Calu3 (cell line): ENCODE results near the gene PRKN. TPM values are rescaled to one million over a fixed set of nuclear protein-coding genes. Genes with fewer than 3 reads are reported as not detected.

Source experiments
- BruUV-seq: library from RNA; stranded (reverse); fragments of 400-500 nt; replicated peaks from 2 replicates; lab custom pipeline; 2021; lab: Mats Ljungman, UMichigan
- CTCF ChIA-PET: fragments of 300-600 bp; sonication (Branson Sonifier 250); formaldehyde crosslinking; loops from one replicate; lab custom pipeline; 2022; ENCODE audit warnings: antibody characterized with exemption; lab: Charles Lee
- DNase-seq: peaks from one replicate; pipeline ENCODE4 v3.0.0; 2022
- H3K27ac Mint-ChIP-seq: one replicate; pipeline ENCODE4 v1.8.0; 2022; ENCODE audit warnings: mixed read lengths; ENCODE audit not compliant: unreplicated experiment
- H3K27me3 Mint-ChIP-seq: one replicate; pipeline ENCODE4 v1.8.0; 2022; ENCODE audit warnings: mixed read lengths; ENCODE audit not compliant: unreplicated experiment
- H3K36me3 Mint-ChIP-seq: one replicate; pipeline ENCODE4 v1.8.0; 2022; ENCODE audit warnings: mild to moderate bottlenecking, moderate library complexity, mixed read lengths; ENCODE audit not compliant: insufficient read depth, unreplicated experiment
- H3K4me1 Mint-ChIP-seq: one replicate; pipeline ENCODE4 v1.8.0; 2022; ENCODE audit warnings: mild to moderate bottlenecking, low read depth, mixed read lengths; ENCODE audit not compliant: unreplicated experiment
- H3K4me3 Mint-ChIP-seq: one replicate; pipeline ENCODE4 v1.8.0; 2022; ENCODE audit warnings: mild to moderate bottlenecking, low read depth, moderate library complexity, mixed read lengths; ENCODE audit not compliant: unreplicated experiment
- H3K9me3 Mint-ChIP-seq: one replicate; pipeline ENCODE4 v1.8.0; 2022; ENCODE audit warnings: low read depth, mixed read lengths; ENCODE audit not compliant: unreplicated experiment
- intact Hi-C: fragments of 100-400 bp; cut with micrococcal nuclease; formaldehyde crosslinking; loops from one replicate; pipeline ENCODE4 v1.10.0; 2022; ENCODE audit not compliant: unreplicated experiment
- total RNA-seq: library from RNA; stranded (reverse); gene quantifications from 2 replicates; pipeline ENCODE4 v1.2.3, GENCODE V29; 2022
- TF ChIP-seq, protein P1 (sequence below): fragments of 200-600 bp; IDR thresholded peaks from one replicate; pipeline ENCODE4 v1.8.0; 2022; ENCODE audit warnings: antibody characterized with exemption; ENCODE audit not compliant: unreplicated experiment

Gene PRKN
- total RNA-seq, 1 experiment from 2014 or later, result 3.8 TPM

DNA sequence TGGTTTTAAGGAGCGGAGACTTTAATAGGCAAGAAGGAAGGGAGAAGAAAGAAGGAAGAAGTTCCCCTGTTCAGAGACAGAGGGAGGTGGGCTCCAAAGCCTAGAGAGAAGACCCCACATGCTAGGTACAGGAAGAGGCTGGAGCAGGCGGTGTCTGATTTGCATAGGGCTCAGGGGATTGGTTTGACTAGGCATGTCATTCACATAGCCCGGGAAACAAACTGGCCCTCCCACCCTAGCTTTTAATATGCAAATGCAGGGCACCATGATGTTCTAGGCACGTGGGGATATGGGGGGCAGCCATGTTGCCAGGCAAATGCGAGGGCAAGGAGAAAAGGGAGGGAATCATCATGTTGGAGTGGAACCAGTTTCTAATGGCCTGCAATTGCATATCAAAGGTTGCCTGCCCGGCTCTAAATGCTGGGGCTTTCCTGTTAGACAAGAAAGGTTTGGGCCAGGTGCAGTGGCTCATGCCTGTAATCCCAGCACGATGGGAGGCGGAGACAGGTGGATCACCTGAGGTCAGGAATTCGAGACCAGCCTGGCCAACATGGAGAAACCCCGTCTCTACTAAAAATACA, 1419.4 kb downstream of the PRKN start:
- H3K4me1 Mint-ChIP-seq, result peaks cover 13% of the 10 kb centered on the region
- CTCF ChIA-PET, result no interaction called here
- H3K9me3 Mint-ChIP-seq, result peaks cover 5% of the 10 kb centered on the region
- no TSS peak for BruUV-seq
- H3K27me3 Mint-ChIP-seq, result no peaks in the 10 kb centered on the region
- no peak overlapping the region for H3K4me3 Mint-ChIP-seq
- no peak overlapping the region for H3K27ac Mint-ChIP-seq
- no peak for DNase-seq
- no peaks in the 10 kb centered on the region for H3K36me3 Mint-ChIP-seq
- TF ChIP-seq, protein P1, sequence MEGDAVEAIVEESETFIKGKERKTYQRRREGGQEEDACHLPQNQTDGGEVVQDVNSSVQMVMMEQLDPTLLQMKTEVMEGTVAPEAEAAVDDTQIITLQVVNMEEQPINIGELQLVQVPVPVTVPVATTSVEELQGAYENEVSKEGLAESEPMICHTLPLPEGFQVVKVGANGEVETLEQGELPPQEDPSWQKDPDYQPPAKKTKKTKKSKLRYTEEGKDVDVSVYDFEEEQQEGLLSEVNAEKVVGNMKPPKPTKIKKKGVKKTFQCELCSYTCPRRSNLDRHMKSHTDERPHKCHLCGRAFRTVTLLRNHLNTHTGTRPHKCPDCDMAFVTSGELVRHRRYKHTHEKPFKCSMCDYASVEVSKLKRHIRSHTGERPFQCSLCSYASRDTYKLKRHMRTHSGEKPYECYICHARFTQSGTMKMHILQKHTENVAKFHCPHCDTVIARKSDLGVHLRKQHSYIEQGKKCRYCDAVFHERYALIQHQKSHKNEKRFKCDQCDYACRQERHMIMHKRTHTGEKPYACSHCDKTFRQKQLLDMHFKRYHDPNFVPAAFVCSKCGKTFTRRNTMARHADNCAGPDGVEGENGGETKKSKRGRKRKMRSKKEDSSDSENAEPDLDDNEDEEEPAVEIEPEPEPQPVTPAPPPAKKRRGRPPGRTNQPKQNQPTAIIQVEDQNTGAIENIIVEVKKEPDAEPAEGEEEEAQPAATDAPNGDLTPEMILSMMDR, result no peak
- intact Hi-C loops, result no loop called here

DNA sequence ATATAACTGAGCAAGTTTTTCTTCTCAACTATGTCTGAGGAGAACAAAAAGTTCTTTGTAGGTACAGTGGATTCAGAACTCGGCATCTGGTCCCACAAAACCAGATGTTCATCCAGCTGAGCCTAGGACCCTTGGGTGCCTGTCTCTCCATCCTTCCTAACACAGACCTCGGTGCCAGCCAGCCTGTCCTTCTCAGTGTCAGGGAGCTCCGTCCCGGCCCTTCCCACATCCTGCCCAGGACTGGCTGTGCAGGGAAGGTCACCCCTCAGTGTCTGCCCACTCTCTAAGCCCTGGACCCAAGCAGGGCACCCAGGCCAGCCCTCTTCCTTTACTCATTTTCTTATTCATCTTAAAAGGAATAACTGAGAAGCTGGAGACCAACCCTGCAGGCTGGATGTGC, 1421.7 kb downstream of the PRKN start:
- DNase-seq, result no peak
- H3K4me3 Mint-ChIP-seq, result no peak overlapping the region
- peaks cover 21% of the 10 kb centered on the region for H3K4me1 Mint-ChIP-seq
- H3K36me3 Mint-ChIP-seq, result no peaks in the 10 kb centered on the region
- peaks cover 6% of the 10 kb centered on the region for H3K9me3 Mint-ChIP-seq
- TF ChIP-seq, protein P1, result no peak
- intact Hi-C loops, result no loop called here
- CTCF ChIA-PET, result no interaction called here
- no TSS peak for BruUV-seq
- H3K27me3 Mint-ChIP-seq, result no peaks in the 10 kb centered on the region
- H3K27ac Mint-ChIP-seq, result no peak overlapping the region

DNA sequence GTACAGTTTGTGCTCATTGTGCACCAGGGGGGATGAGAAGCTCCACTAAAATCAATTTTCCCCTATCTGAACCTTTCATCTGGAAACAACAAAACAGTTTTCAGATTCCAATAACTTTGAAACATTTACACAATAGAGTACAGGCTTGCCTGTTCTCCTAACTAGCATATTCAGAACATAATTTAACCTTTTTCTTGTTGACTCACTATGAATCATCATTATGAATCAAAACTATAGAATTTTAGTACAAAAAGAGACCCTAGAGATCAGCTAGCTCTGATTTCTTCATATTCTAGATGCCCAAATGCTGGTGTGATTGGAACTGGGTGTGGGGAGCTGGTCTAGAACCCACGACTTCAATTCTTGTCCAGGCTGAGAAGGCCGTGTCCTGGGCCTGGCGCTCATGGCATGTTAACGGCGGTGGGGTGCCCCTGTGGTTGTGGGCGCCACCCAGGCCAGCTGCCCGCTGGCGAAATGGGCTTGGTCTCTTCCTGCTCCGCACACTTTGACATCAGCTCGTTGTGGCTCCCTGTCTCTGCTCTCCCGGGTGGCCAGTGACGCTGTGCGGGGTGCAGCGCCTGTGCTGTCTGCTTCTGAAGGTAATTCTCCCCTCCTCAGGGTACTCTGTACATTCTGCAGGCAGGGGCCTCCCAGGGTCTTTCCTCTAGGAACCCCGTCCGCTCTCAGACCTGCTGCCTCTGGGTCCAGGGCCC, 1423.8 kb downstream of the PRKN start:
- no peak overlapping the region for H3K4me3 Mint-ChIP-seq
- peaks cover 3% of the 10 kb centered on the region for H3K9me3 Mint-ChIP-seq
- TF ChIP-seq, protein P1, result no peak
- no peaks in the 10 kb centered on the region for H3K36me3 Mint-ChIP-seq
- no peaks in the 10 kb centered on the region for H3K27me3 Mint-ChIP-seq
- no peak for DNase-seq
- CTCF ChIA-PET, result interaction anchor here (1.1 kb wide), 1 partner anchor 10 kb away, joined by 3 read pairs; no protein-coding TSS in a partner anchor
- H3K27ac Mint-ChIP-seq, result no peak overlapping the region
- intact Hi-C loops, result no loop called here
- BruUV-seq, result no TSS peak
- peaks cover 21% of the 10 kb centered on the region for H3K4me1 Mint-ChIP-seq

DNA sequence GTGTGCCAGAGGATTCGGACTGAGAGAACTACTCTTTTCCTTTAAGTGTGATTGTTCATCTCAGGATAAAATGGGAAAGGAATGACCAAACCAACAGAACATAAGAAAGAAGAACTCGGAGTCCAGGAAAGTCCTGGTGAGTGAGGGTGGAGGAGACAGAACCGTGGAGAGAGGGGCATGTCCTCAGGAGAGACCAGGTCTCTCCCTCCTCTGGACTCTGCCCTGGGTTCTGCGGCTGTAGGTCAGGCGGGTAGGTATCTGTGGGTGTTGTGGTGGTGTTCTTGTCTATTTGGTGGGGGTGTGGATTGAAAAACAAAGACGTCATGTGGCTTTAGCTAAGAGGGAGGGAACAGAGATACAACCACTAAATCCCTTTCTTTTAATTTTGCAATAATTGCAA, 1424.6 kb downstream of the PRKN start:
- BruUV-seq, result no TSS peak
- no peak overlapping the region for H3K27ac Mint-ChIP-seq
- peaks cover 21% of the 10 kb centered on the region for H3K4me1 Mint-ChIP-seq
- TF ChIP-seq, protein P1, result no peak
- no peak overlapping the region for H3K4me3 Mint-ChIP-seq
- H3K36me3 Mint-ChIP-seq, result no peaks in the 10 kb centered on the region
- intact Hi-C loops, result no loop called here
- peaks cover 3% of the 10 kb centered on the region for H3K9me3 Mint-ChIP-seq
- H3K27me3 Mint-ChIP-seq, result no peaks in the 10 kb centered on the region
- CTCF ChIA-PET, result interaction anchor here (0.7 kb wide), 1 partner anchor 1132 kb away, joined by 5 read pairs; no protein-coding TSS in a partner anchor
- DNase-seq, result no peak
